ENCODE results near the gene CES4A. TPM values are rescaled to one million over a fixed set of nuclear protein-coding genes. Genes with fewer than 3 reads are reported as not detected.
A peak's percentile ranks its signal among the peaks of the same experiment; 100 is the strongest.
"Not testable (repeated sequence)": the region's sequence is repeated elsewhere in the genome, so short reads cannot be mapped to it uniquely, and the experiment has no call there.

CES4A gene
- total RNA-seq, 1 experiment from 2014 or later: not detected

DNA sequence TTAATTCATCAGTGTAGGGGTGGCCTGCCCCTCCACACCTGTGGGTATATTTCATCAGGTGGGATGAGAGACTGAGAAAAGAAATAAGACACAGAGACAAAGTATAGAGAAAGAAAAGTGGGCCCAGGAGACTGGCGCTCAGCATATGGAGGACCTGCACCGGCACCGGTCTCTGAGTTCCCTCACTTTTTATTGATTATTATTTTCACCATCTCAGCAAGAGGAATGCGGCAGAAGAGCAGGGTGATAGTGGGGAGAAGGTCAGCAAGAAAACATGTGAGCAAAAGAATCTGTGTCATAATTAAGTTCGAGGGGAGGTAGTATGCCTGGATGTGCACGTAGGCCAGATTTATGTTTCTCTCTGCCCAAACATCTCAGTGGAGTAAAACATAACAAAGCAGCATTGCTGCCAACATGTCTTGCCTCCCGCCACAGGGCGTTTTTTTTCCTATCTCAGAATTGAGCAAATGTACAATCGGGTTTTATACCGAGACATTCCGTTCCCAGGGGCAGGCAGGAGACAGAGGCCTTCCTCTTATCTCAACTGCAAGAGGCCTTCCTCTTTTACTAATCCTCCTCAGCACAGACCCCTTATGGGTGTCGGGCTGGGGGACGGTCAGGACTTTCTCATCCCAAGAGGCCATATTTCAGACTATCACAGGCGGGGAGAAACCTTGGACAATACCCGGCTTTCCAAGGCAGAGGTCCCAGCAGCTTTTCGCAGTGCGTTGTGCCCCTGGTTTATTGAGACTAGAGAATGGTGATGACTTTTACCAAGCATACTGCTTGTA lies 32.8 kb upstream of the CES4A start:
- not testable (repeated sequence) for DNase-seq (ENCODE audit: extremely low read depth, low read depth)

DNA sequence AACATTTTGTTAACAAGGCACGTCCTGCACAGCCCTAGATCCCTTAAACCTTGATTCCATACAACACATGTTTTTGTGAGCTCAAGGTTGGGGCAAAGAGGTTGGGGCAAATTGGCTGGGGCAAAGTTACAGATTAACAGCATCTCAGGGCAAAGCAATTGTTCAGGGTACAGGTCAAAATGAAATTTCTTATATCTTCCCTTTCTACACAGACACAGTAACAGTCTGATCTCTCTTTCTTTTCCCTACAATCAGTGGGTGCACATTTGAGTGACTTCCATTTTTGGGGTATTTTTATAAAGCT lies 32.3 kb upstream of the CES4A start:
- not testable (repeated sequence) for DNase-seq (ENCODE audit: extremely low read depth, low read depth)

DNA sequence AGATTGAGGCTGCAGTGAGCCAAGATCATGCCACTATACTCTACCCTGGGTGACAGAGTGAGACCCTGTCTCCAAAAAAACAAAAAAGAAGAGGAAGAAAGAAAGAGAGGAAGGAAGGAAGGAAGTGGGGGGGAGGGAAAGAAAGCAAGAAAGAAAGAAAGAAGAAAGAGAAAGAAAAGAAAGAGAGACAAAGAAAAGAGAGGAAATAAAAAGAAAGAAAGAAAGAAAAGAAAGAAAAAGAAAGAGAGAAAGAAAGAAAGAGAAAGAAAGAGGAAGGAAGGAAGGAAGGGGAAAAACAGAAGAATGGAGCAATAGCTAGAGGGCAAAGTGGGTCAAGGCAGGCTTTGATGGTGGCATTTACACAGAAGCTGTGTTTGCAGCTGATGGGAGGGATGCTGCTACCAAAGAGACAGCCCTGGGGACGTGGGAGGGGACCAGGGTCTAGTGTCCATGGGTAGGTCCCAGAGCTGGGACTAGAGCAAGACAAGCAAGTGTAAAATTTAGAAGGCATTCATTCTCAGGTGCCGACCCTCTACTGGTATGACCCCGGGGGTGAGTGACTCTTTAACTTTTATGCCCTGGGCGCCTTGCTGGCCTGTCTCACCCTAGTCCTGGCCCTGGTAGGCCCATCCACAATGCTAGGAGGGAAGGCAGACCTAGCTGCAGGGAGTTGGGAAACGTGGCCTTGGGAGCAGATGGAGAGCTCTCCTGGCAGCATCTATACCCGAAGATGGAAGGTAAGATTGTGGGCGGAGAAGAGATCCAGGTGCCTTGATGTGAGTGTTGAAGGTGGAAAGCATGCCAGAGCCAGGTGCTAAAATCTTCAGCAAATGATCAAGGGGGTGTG lies 29.3 kb upstream of the CES4A start:
- DNase-seq (ENCODE audit: extremely low read depth, low read depth): no peak

DNA sequence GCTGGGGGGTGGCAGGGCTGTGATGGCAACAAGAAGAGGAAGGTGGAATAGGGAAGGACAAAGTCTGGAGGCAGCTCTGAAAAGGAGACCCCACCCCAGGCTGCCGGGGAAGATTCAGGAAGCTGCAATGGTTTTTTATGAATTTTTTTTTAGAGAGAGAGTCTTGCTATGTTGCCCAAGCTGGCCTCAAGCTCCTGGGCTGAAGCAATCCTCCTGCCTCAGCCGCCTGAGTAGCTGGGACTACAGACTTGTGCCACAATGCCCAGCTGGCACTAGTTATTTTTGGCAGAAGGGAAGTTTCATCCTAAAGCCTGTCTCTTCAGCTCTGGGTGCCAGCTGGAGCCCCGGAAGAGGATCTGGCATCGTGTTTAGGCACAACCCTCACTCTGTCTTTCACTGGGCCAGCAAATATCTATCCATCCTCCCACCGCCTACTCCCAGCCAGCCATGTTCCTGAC lies 28.7 kb upstream of the CES4A start:
- no peak for DNase-seq (ENCODE audit: extremely low read depth, low read depth)

DNA sequence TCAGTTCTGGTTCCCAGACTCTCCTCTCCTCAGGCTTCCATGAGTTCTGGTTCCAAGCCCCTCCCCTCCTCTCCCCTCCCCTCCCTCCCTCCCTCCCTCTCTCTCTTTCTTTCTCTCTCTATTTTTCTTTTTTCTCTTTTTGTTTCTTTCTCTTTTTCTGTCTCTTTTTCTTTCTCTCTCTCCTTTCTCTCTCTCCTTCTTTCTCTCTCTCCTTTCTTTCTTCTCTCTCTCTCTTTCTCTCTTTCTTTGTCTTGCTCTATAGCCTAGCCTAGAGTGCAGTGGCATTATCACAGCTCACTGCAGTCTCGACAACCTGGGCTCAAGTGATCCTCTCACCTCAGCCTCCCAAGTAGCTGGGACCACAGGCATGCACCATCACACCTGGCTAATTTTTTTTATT lies 28.1 kb upstream of the CES4A start:
- no peak for DNase-seq (ENCODE audit: extremely low read depth, low read depth)

DNA sequence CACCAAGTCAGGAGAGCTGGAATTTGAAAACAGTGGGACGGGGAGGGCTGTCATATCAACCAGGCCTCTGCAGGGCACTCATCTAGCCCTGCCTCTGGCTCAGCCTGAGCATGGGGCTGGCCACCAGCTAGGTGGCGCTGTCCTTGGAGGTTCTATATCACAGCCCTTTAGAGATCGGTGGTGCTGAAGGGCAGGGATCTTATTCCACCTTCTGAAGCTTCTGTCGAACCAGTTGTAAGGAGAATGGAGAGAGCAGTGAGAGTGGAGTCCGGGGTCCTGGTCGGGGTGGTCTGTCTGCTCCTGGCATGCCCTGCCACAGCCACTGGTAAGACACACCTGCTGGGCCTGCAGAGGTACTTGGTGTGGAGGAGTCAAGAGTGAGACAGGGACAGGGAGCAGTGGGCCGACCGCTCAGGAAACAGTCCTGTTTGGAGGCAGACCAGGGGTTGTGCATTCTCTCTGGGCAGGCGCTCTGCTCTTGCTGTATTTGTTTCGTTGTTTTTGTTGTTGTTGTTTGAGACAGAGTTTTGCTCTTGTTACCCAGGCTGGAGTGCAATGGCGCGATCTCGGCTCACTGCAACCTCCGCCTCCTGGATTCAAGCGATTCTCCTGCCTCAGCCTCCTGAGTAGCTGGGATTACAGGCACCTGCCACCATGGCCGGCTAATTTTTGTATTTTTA lies 27.2 kb upstream of the CES4A start, which contains the start of gene CES3:
TSS of gene CES3 (plus strand) at position 202 of the 680 bp plus-strand sequence. CDS start at position 244, 42 bp downstream.
- DNase-seq (ENCODE audit: extremely low read depth, low read depth): peak; percentile 73

DNA sequence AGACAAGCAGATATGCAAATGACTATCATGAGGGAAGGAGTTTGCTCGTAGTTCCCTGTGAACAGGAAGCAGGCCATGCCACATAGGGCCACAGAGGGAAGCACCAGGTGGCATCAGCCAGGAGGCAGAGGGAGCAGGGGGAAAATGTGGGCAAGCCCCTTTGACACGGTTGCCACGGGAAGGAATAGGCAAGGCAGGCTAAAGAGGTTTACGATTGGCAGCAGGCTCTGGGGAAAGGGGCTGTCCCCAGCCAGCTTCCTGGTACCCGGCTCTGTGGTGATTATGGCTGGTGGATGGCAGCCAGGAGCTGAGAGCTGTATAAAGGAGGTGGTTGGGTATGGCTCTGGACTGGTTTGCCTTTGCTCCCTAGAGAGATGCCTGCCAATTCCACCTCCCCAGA lies 26.5 kb upstream of the CES4A start:
- DNase-seq (ENCODE audit: extremely low read depth, low read depth): no peak

DNA sequence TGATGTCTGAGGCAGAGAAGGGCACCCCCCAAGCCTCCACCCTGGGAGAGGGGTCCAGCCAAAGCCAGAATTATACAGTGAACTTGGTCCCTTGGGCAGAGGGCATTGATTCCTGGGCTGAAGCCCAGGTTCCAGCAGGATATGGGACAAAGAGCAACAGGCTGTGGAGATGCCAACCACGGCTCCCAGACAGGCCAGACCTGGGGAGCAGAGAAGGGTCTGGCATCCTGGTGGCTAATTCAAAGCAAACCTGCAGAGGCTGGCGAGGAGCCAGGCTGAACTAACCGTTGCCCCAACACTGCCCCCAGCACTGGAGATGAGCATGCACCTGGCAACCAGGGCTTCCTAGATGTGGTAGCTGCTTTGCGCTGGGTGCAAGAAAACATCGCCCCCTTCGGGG lies 24.3 kb upstream of the CES4A start:
- no peak for DNase-seq (ENCODE audit: extremely low read depth, low read depth)

DNA sequence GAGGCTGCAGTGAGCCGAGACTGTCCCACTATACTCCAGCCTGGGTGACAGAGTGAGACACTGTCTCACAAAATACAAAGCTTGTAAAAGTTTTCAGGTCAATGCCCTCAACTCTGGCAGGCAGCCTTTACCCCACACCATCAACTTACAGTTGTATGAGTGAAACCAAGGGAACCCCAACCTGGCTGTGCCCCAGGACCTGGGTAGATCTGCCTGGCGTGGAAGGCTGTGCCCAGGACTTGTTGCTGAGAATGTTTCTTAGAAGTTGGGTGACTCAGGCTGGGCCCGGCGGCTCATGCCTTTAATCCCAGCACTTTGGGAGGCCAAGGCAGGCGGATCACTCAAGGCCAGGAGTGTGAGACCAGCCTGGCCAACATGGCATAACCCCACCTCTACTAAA lies 19.5 kb upstream of the CES4A start:
- DNase-seq (ENCODE audit: extremely low read depth, low read depth): no peak

DNA sequence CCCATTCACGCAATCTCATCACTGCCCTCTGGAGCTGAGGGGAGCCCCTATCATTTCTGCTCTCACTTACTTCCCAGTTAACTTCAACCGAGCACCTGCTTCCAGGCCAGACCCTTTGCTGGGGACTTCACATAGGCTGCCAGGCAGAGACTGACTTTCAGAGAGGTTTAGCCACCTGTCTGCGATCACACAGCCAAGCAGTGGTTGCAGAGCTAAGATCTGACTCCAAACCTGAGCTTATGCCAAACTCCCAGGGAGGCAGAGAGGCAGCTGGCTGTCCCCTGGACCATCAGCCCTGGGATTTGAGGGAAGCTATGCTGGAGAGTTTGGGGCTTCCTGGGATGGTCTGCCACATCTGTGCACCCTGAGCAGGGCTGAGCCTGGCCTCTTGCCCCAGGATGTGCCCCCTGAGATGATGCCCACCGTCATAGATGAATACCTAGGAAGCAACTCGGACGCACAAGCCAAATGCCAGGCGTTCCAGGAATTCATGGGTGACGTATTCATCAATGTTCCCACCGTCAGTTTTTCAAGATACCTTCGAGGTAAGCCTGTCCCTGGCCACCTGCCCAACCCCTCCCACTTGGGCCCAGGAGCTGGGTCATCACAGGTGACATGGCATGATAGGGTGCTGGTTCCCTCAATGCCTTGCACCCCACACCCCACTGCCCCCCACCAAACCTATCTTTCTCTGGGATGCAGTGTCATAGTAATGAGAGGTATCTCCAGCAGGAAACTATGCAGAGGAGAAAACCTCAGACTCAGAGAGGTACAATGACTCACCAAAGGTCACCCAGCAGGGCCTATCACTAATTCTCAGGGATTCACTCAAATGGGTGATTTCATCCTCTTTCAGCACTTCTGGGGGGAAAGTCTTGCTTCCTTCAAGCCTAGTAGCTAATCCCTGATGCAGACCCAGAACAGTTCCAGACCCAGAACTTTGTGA lies 17.3 kb upstream of the CES4A start:
- DNase-seq (ENCODE audit: extremely low read depth, low read depth): no peak

DNA sequence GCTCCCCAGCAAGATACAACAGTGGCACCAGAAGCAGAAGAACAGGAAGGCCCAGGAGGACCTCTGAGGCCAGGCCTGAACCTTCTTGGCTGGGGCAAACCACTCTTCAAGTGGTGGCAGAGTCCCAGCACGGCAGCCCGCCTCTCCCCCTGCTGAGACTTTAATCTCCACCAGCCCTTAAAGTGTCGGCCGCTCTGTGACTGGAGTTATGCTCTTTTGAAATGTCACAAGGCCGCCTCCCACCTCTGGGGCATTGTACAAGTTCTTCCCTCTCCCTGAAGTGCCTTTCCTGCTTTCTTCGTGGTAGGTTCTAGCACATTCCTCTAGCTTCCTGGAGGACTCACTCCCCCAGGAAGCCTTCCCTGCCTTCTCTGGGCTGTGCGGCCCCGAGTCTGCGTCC lies 15.4 kb upstream of the CES4A start:
- DNase-seq (ENCODE audit: extremely low read depth, low read depth): no peak

DNA sequence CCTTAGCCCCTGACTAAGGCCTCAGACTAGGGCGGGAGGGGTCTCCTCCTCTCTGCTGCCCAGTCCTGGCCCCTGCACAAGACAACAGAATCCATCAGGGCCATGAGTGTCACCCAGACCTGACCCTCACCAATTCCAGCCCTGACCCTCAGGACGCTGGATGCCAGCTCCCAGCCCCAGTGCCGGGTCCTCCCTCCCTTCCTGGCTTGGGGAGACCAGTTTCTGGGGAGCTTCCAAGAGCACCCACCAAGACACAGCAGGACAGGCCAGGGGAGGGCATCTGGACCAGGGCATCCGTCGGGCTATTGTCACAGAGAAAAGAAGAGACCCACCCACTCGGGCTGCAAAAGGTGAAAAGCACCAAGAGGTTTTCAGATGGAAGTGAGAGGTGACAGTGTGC lies 14.7 kb upstream of the CES4A start:
- no peak for DNase-seq (ENCODE audit: extremely low read depth, low read depth)

DNA sequence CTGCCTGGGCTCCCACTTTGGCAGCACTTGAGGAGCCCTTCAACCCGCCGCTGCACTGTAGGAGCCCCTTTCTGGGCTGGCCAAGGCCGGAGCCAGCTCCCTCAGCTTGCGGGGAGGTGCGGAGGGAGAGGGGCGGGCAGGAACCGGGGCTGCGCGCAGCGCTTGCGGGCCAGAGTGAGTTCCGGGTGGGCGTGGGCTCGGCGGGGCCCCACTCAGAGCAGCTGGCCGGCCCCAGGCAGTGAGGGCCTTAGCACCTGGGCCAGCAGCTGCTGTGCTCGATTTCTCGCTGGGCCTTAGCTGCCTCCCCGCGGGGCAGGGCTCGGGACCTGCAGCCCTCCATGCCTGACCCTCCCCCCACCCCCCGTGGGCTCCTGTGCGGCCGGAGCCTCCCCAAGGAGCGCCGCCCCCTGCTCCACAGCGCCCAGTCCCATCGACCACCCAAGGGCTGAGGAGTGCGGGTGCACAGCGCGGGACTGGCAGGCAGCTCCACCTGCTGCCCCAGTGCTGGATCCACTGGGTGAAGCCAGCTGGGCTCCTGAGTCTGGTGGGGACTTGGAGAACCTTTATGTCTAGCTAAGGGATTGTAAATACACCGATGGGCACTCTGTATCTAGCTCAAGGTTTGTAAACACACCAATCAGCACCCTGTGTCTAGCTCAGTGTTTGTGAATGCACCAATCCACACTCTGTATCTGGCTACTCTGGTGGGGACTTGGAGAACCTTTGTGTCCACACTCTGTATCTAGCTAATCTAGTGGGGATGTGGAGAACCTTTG lies 14.0 kb upstream of the CES4A start:
- not testable (repeated sequence) for DNase-seq (ENCODE audit: extremely low read depth, low read depth)

DNA sequence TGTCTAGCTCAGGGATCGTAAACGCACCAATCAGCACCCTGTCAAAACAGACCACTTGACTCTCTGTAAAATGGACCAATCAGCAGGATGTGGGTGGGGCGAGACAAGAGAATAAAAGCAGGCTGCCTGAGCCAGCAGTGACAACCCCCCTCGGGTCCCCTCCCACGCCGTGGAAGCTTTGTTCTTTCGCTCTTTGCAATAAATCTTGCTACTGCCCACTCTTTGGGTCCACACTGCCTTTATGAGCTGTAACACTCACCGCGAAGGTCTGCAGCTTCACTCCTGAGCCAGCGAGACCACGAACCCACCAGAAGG lies 13.5 kb upstream of the CES4A start:
- not testable (repeated sequence) for DNase-seq (ENCODE audit: extremely low read depth, low read depth)

DNA sequence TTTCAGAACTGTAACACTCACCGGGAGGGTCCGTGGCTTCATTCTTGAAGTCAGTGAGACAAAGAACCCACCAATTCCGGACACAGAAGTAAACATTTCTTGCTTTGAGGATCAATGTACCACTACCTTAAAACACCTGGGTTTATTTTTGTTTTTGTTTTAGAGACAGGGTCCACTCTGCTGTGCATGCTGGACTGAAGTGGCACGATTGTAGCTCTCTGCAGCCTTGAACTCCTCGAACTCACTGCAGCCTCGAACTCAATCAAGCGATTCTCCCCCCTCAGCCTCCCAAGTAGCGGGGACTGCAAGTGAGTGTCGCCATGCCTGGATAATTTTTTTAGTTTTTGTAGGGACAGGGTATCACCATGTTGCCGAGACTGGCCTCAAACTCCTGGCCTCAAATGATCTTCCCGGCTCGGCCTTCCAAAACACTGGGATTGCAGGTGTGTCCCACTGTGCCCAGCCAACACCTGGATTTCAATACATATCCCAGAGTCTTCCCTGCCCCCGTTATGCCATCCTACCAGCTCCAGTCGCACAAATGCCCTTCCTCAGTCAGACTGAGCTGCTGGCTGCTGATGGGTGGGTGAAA lies 13.0 kb upstream of the CES4A start:
- no peak for DNase-seq (ENCODE audit: extremely low read depth, low read depth)

DNA sequence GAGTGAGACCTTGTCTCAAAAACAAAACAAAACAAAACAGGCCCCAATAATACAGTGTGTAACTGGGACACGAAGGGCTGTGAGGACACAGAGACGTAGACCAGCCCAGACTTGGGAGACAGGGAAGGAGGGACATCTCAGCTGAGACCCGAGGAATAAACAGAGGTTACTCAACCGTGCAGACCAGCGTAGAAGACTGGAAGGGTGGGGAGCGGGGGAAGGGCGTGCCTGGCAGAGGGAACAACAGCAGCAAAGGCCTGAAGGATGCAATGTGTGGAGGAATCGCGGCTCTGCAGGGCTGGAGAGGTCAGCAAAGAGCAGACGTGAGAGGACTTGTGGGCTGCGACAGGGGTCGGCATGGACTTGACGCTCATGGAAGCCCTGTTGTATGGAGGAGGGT lies 11.6 kb upstream of the CES4A start:
- no peak for DNase-seq (ENCODE audit: extremely low read depth, low read depth)

DNA sequence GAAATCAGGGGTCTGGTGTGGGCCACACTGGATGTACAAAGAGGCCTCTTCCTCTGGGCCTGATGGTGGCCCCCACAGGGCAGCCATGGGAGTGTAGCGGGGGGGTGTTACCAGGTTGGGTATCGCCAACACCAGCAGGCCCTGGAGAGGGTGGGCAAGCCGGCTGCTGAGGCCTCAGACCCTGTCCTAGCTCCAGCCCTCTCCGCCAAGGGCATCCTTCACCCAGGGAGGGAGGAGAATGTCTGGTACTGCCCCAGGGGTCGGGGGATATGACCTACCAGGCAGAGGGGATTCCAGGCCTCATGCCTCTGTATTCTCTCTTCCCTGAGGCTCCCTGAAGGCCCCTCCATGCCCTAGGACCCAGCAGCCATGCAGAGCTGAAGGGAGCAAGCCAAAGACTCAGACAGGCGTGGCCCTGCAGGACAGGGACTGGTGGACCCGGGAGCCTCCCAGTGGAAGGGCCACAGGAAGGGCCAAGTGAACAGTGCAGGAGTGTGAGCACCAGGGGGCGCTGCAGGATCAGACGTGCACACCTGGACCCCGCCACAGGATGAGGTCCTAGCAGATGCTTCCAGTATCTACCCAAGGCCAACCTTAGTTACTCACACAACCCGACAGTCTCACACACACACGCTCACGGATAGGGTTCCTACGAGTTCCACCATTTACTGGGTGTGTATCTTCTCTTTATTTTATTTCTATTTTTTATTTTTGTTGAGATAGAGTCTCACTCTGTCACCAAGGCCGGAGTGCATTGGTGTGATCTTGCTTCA lies 10.9 kb upstream of the CES4A start:
- DNase-seq (ENCODE audit: extremely low read depth, low read depth): peak; percentile 85

DNA sequence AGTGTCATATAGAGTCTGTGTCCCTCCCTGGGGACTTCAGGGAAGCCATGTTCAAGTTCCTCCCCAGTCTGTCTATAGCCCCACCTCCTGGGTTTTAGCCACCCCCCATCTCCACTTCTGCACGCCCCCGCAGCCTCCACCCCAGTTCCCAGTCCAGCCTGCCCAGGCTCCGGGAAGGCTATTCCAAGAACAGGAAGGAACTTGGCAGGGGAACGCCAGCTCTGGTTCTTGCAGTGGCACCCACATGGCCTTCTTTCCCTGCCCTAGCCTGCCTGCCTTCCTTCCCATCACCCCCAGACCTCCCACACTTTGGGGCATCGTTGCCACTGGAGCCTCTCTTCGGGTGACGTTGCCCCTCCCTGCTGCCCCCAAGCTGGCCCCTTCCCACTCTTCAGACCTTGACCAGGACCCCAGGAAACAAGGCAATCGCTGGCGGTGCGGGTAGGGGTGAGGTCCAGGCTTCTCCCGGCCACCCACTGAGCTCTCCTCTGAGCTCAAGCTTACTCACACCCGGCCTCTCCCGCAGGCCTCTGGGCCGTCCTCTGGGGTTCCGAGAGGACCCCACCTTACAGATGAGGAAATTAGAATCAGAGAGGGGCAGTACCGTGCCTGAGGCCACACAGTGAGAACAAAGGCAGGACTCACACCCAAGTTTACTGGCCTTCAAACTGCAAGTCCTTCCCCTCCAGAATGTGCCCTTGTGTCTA lies 9.2 kb upstream of the CES4A start:
- no peak for DNase-seq (ENCODE audit: extremely low read depth, low read depth)

Data from NCI-H460 (cell line).